Prostate gland (tissue), 2 donors: ENCODE measurements around the gene TXNDC15.

Experiments used
- CTCF ChIP-seq, 4 experiments: fragments of 200-600 bp in 2 of 4; fragments of 450-650 bp in 2 of 4; sonication (generic) in 2 of 4; IDR thresholded peaks; 1 replicate in 3 of 4; 2 replicates in 1 of 4; pipeline ENCODE4 v1.5.1; 2016 to 2019; ENCODE audit warnings: antibody characterized with exemption in 4 of 4, mild to moderate bottlenecking in 2 of 4, moderate library complexity in 2 of 4
- POLR2A ChIP-seq: fragments of 450-650 bp; IDR thresholded peaks from one replicate; pipeline ENCODE4 v1.6.1; 2016; ENCODE audit warnings: antibody characterized with exemption, mild to moderate bottlenecking
- POLR2AphosphoS5 ChIP-seq: sonication (generic); formaldehyde crosslinking; IDR thresholded peaks from one replicate; pipeline ENCODE4 v1.6.1; 2017; ENCODE audit warnings: antibody characterized with exemption

GRCh38 chr5:134837530-134838181 lies 36.5 kb upstream of the TXNDC15 start:
- no peak for TF ChIP-seq CTCF (IDR thresholded peaks at IDR 0.05)
- no peak for TF ChIP-seq POLR2A
- TF ChIP-seq POLR2AphosphoS5, result no peak
